ENCODE data around the gene IGF1R.

GRCh38 chr15:98799461-98800390 is 151.4 kb downstream of the IGF1R start:
- TF ChIP-seq CTCF (IDR thresholded peaks at IDR 0.05), result no peak
- no peak for TF ChIP-seq EP300 (IDR thresholded peaks at IDR 0.05)
- TF ChIP-seq POLR2A (IDR thresholded peaks at IDR 0.05), result no peak
